Measurements from ENCODE around the gene ATP5PB.

The ATP5PB gene

DNA sequence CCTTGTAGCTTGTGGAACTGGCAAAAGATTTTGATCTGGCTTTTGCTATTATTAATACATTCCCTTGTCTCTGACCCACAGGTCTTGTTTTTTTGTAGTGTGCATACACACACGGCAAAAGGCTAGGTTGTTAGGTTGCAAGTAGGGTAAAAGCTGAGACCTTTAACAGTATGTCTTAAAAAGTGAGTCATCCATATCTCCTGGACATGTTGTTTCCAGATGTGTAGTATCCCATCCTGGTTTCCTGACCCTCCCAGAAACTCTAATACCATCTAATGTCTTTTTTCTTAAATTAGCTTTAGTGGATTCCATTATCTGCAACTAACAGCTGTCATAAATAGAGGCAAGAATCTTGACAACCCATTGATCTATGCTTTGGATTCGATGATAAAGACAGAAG is 36.4 kb upstream of the ATP5PB start:
- DNase-seq (ENCODE audit: low read depth): no peak
- no peak overlapping the region for H3K4me3 ChIP-seq (replicated peaks; ENCODE audit: low read depth, low read length)
- TF ChIP-seq, protein P1, sequence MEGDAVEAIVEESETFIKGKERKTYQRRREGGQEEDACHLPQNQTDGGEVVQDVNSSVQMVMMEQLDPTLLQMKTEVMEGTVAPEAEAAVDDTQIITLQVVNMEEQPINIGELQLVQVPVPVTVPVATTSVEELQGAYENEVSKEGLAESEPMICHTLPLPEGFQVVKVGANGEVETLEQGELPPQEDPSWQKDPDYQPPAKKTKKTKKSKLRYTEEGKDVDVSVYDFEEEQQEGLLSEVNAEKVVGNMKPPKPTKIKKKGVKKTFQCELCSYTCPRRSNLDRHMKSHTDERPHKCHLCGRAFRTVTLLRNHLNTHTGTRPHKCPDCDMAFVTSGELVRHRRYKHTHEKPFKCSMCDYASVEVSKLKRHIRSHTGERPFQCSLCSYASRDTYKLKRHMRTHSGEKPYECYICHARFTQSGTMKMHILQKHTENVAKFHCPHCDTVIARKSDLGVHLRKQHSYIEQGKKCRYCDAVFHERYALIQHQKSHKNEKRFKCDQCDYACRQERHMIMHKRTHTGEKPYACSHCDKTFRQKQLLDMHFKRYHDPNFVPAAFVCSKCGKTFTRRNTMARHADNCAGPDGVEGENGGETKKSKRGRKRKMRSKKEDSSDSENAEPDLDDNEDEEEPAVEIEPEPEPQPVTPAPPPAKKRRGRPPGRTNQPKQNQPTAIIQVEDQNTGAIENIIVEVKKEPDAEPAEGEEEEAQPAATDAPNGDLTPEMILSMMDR (IDR thresholded peaks at IDR 0.05; ENCODE audit: low read length, missing control alignments): no peak

DNA sequence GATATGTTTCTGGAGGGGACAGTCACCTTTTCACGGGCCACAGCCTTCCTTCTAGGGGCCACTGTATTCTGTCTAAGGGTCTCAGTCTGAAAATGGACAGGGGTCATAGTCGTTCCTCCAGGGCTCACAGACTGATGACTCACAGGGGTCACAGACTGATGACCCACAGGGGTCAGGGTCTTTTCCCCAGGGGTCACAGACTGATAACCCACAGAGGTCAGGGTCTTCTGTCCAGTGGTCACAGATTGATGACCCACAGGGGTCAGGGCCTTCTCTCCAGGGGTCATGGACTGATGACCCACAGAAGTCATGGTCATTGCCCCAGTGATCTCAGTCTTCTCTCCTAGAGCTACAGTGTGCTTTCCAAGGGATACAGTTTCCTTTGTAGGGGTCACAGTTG is 34.5 kb upstream of the ATP5PB start:
- no peak overlapping the region for H3K4me3 ChIP-seq (replicated peaks; ENCODE audit: low read depth, low read length)
- TF ChIP-seq, protein P1 (IDR thresholded peaks at IDR 0.05; ENCODE audit: low read length, missing control alignments): no peak
- DNase-seq (ENCODE audit: low read depth): no peak

DNA sequence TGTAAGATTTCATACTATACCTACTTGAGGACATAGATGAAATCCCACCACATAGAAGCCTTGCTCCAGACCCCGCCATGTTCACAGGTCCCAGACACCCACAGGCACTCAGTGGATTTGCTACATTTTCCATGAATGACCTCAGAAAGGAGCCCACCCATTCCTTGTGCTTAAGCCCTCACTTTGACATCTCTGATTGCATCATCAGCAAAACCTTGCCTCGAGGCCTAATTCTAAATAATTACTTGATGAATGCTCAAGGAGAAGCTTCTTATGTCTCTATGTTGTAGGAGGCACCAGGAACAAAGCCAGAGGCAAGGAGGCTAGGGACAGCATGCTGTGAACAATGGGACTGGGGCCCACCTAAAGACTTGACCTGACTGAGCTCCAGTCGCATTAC is 33.8 kb upstream of the ATP5PB start:
- DNase-seq (ENCODE audit: low read depth): no peak
- TF ChIP-seq, protein P1 (IDR thresholded peaks at IDR 0.05; ENCODE audit: low read length, missing control alignments): no peak

DNA sequence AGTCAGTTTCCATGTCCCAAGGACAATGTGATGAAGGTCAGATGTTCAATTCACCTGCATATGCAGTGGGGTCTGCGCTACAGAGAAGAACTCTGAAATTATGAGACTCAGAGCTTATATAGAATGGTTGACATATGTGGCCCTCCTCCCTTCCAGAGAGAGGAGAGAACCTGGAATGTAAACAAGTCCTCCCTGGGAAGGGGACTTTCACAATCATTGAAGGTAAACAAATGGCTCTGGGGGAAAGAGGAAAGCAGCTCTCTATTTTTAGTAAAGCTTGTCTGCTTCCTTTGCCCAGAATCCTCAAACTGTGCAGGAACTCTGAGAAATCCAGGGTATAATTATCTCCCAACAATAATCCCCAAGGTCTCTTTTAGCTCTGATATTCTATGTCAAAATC is 31.5 kb upstream of the ATP5PB start:
- peak; percentile 11 for DNase-seq (ENCODE audit: low read depth)
- H3K4me3 ChIP-seq (replicated peaks; ENCODE audit: low read depth, low read length): no peak overlapping the region
- TF ChIP-seq, protein P1 (IDR thresholded peaks at IDR 0.05; ENCODE audit: low read length, missing control alignments): no peak

More for the DNA sequence above, 33.8 kb upstream of the ATP5PB start:
- no peak overlapping the region for H3K4me3 ChIP-seq (replicated peaks; ENCODE audit: low read depth, low read length)

DNA sequence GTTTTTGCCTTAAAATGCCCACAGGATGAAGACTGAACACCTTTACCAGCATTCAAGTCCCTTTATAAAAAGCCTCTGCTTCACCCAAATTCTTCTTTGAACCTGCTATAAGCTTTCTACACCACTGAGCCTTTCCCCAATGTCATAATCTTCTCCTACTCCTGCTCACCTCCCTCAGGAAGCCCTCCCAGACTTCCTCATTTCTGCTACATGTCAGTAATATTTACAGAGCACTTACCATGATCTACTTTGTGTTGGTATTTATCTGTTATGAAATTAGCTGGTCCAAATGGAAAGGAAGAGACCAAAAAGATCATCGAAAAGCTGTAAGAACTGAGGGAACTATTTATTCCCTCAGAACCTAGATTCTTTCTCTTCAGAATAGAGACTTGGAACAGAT is 30.2 kb upstream of the ATP5PB start:
- TF ChIP-seq, protein P1 (IDR thresholded peaks at IDR 0.05; ENCODE audit: low read length, missing control alignments): no peak

DNA sequence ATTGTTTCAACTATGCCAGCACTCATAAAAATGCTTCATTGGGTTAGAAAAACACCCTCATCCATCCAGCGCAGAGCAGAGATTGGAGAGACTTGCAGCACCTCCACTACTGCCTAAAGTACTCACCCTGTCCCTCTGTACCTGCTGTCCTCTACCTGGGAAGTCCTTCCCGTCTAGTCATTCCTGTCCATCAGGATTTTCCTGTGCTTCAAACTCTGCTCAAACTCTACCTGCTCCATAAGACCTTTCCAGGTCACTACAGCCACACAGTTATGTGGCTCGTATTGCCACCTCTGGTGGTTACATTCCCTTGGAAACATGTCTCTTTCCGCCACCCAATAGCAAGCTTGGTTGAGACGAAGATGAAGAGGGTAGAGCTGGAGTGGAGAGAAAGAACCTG is 28.9 kb upstream of the ATP5PB start:
- TF ChIP-seq, protein P1 (IDR thresholded peaks at IDR 0.05; ENCODE audit: low read length, missing control alignments): no peak
- DNase-seq (ENCODE audit: low read depth): no peak
- no peak overlapping the region for H3K4me3 ChIP-seq (replicated peaks; ENCODE audit: low read depth, low read length)

More for the DNA sequence above, 30.2 kb upstream of the ATP5PB start:
- DNase-seq (ENCODE audit: low read depth): no peak
- no peak overlapping the region for H3K4me3 ChIP-seq (replicated peaks; ENCODE audit: low read depth, low read length)

DNA sequence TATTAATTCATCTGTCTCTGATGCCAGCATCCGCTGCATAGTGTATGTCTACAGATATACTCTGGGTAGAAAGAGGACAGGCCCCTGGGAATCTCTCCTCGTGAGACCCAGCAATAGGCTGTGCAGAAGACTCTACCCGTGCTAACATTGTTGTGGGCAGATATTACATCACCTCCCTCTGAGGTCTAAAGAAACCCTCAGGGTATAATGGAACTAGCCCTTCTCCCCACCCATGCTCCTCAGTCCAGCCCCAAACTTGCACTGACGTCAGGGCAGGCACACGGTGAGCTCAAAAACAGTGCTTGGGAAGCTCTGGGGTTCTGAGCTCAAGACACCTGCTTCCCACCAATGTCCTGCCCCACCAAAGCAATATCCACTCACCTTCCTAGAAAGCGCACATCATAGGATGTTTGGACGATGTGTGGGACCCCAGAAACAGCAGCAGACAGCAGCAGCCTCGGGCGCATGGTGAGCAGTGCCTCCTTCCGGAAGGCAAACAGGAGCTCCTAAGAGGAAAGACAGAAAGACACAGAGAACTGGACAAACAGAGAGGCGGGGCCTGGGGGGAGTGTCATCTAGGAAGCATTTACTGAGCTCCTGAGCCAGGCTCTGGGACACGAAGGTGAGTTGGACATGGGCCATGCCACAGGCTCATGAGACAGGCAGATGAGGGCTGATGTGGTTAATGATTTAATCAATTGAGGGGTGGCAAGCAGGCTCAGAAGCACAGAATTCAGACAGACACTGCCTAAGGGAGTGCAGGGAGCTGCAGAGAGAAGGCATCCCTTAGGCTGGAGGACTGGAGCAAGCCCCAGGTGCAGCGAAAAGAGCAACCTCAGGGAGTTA is 26.5 kb upstream of the ATP5PB start:
- H3K4me3 ChIP-seq (replicated peaks; ENCODE audit: low read depth, low read length): no peak overlapping the region
- DNase-seq (ENCODE audit: low read depth): no peak
- TF ChIP-seq, protein P1 (IDR thresholded peaks at IDR 0.05; ENCODE audit: low read length, missing control alignments): no peak
